ENCODE results near the gene PGAP2. TPM values are rescaled to one million over a fixed set of nuclear protein-coding genes. Genes with fewer than 3 reads are reported as not detected.

Gene PGAP2
- total RNA-seq, 1 experiment from 2014 or later: 30.5 TPM

DNA sequence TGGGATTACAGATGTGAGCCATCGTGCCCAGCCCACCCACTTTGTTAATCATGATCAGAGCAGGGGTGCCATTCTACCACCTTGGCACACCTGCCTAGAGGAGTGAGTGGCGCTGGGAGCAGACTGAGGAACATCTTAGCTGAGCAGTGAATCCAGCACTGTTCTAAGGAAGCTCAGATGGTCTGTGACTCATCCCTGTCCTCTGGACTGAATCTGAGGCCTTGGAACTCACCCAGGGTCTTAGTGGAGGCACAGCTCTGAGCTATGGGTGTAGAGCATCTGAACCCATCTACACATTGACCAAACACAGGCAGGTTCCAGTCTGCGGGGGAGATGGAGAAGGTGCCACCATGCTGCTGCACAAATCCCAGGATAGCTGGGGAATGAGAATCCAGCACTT lies 14.9 kb downstream of the PGAP2 start:
- Histone ChIP-seq H3K9me3 (ENCODE audit: control insufficient read depth in 1 of 2, insufficient read depth in 1 of 2, low read depth in 1 of 2, low read length in 2 of 2) (no peaks in the 10 kb centered on the region), H3K4me1 (ENCODE audit: control insufficient read depth in 1 of 2, insufficient read depth in 2 of 2, low read length in 2 of 2) (peaks cover 0 to 5% of the 10 kb centered on the region in 2 experiments; a peak in 1 of 4 replicates), H3K4me3 (replicated peaks in 1 of 2; ENCODE audit: low read depth in 1 of 2, low read length in 2 of 2) (no peak overlapping the region), H3K27ac (ENCODE audit: low read depth, low read length) (no peak overlapping the region), H3K9ac (ENCODE audit: low read length) (no peak overlapping the region), H2AFZ (ENCODE audit: low read depth, low read length, poor library complexity, severe bottlenecking) (no peak overlapping the region), H3K36me3 (ENCODE audit: control insufficient read depth in 1 of 2, insufficient read depth in 2 of 2, low read length in 2 of 2) (peaks cover 10 to 16% of the 10 kb centered on the region in 2 experiments; a peak in 3 of 4 replicates), H3K4me2 (ENCODE audit: low read length) (no peak overlapping the region), H3K79me2 (ENCODE audit: insufficient read depth, low read length) (no peaks in the 10 kb centered on the region), H3K27me3 (ENCODE audit: insufficient read depth, low read length) (no peaks in the 10 kb centered on the region), H3K9me2 (ENCODE audit: insufficient read depth) (no peaks in the 10 kb centered on the region), H4K20me1 (ENCODE audit: insufficient read depth) (no peaks in the 10 kb centered on the region)
- ChIA-PET RAD21 (ENCODE audit: low non-redundant PET in 1 of 2, low total read pairs in 2 of 2, uncharacterized antibody in 2 of 2, unreplicated experiment in 2 of 2) (no interaction called here), CTCF (interaction anchor here (1.0 to 1.4 kb wide), 4 partner anchors 9 to 249 kb away, joined by 3 to 6 read pairs (median 4); partner anchors contain the start of gene PGAP2), POLR2A (no interaction called here)
- no peak for DNase-seq (ENCODE audit: low read depth, low spot score)
- ATAC-seq: no peak
- BruUV-seq (replicated peaks): no TSS peak
- intact Hi-C loops (cut with micrococcal nuclease): no loop called here
- TF ChIP-seq EZH2 (IDR thresholded peaks at IDR 0.05) (no peak), ELF1 (IDR thresholded peaks at IDR 0.05; ENCODE audit: borderline replicate concordance, low read depth) (no peak), YY1 (IDR thresholded peaks at IDR 0.05; ENCODE audit: extremely low read depth, insufficient replicate concordance, low read depth, low read length) (no peak), JUND (IDR thresholded peaks at IDR 0.05) (no peak), CBX3 (IDR thresholded peaks at IDR 0.05; ENCODE audit: low read depth) (no peak), EGR1 (IDR thresholded peaks at IDR 0.05; ENCODE audit: low read depth) (no peak), POLR2AphosphoS5 (IDR thresholded peaks at IDR 0.05; ENCODE audit: low read depth, low read length) (no peak), SP1 (IDR thresholded peaks at IDR 0.05; ENCODE audit: low read depth) (no peak), CTCF (IDR thresholded peaks at IDR 0.05 in 2 of 3, conservative IDR thresholded peaks at IDR 0.05 in 1 of 3; ENCODE audit: borderline replicate concordance in 1 of 3, insufficient read depth in 1 of 3, low read depth in 2 of 3, low read length in 2 of 3) (no peak), POLR2A (IDR thresholded peaks at IDR 0.05; ENCODE audit: borderline replicate concordance, extremely low read depth, insufficient read depth, insufficient read length) (no peak), CEBPB (IDR thresholded peaks at IDR 0.05; ENCODE audit: low read depth) (no peak), EZH2phosphoT487 (IDR thresholded peaks at IDR 0.05; ENCODE audit: borderline replicate concordance) (no peak), ZFX (IDR thresholded peaks at IDR 0.05) (no peak), ZBTB33 (IDR thresholded peaks at IDR 0.05; ENCODE audit: extremely low read depth, insufficient replicate concordance, low read length) (no peak), TCF7L2 (IDR thresholded peaks at IDR 0.05; ENCODE audit: borderline replicate concordance, extremely low read depth, insufficient read depth, insufficient read length) (no peak), SRF (IDR thresholded peaks at IDR 0.05; ENCODE audit: low read depth) (no peak), RAD21 (IDR thresholded peaks at IDR 0.05; ENCODE audit: low read depth) (no peak)
- TF ChIP-seq, protein P1, sequence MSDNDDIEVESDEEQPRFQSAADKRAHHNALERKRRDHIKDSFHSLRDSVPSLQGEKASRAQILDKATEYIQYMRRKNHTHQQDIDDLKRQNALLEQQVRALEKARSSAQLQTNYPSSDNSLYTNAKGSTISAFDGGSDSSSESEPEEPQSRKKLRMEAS (IDR thresholded peaks at IDR 0.05): no peak

All from HCT116 (cell line).